ENCODE results near the gene PIK3CD.

DNA sequence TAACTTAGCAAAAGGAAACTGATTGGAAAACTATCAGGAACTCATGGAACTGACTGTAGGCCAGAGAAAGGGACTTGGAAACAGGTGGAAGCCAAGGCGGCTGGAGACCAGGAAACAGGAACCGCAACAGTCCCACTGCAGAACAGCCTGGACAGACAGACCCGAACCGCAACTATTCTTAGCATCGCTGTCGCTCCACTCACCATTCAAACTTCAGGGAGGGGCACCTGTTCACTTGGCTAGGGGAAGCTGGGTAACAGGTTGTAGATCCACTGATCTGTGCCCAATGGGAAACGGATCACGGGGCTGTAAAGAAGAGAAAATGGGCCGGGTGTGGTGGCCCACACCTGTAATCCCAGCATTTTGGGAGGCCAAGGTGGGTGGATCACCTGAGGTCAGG lies 110.3 kb downstream of the PIK3CD start:
- TF ChIP-seq CTCF (IDR thresholded peaks at IDR 0.05; ENCODE audit: low read depth, low read length, poor library complexity, severe bottlenecking) (no peak), EZH2phosphoT487 (IDR thresholded peaks at IDR 0.05; ENCODE audit: borderline replicate concordance, low read length) (no peak)
